SK-N-DZ (cell line): ENCODE results near the gene SPHK1.

Experiments
- DNase-seq: peaks from one replicate; pipeline ENCODE4 v3.0.0-alpha.2; 2015; ENCODE audit warnings: low spot score

The SPHK1 gene

GRCh38 chr17:76407509-76407908 lies 23.1 kb downstream of the SPHK1 start:
- no peak for DNase-seq

- DNase-seq, result peak; percentile 60
These were observed 23.8 kb downstream of the SPHK1 start for GRCh38 chr17:76408037-76408849.

- no peak for DNase-seq
These were observed 26.0 kb downstream of the SPHK1 start for GRCh38 chr17:76410328-76410965.

- DNase-seq, result no peak
These were observed 26.8 kb downstream of the SPHK1 start for GRCh38 chr17:76411247-76411646.

- peak; percentile 72 for DNase-seq
These were observed 30.2 kb downstream of the SPHK1 start for GRCh38 chr17:76414334-76415295.

DNA sequence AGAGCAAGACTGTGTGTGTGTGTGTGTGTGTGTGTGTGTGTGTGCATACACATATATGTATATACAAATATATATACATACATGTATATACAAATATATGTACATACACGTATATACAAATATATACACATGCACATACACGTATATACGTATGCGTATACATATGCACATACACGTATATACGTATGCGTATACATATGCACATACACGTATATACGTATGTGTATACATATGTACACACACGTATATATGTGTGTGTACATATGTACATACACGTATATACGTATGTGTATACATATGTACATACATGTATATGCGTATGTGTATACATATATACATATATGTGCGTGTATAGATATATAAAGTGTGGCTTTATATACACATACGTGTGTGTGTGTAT lies 31.4 kb downstream of the SPHK1 start:
- no peak for DNase-seq

DNA sequence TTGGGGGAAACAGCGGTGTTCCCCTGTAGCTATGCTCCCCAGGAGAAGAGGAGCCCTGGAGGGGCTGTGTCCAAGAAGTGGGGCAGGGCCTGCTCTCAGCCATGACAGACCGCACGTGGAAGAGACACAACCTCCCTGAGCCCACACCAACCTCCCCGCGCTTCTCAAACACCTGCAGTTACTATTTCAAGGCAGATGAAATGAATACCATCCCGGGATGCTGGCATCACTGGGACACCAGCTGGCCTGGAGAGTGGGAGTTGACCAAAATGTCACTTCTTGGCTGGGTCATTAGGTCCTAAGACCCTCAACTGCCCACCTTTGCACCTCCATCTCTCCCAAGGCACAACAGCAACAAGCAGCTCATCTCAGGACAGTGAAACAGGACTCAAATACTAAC lies 32.0 kb downstream of the SPHK1 start:
- DNase-seq, result no peak

DNA sequence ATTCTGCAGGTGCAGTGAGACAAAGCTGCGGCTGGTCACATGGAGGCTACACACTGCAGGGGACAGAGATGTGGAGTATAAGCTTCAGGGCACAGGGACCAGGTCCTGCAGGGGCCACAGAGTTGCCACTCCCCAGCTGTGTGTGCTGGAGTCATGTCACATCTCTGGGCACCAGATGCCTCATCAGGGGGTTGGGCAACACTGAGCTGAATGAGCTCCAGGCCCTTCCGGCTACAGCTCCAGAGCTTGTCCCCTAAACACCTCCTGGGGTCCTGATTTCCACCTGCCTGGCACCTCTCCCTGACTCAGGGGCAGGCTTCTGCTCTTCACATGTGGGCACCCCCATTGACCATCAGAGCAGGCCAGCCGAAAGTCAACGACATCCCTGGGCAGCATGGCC lies 32.5 kb downstream of the SPHK1 start:
- no peak for DNase-seq

GRCh38 chr17:76417499-76418143 lies 33.2 kb downstream of the SPHK1 start:
- no peak for DNase-seq

DNA sequence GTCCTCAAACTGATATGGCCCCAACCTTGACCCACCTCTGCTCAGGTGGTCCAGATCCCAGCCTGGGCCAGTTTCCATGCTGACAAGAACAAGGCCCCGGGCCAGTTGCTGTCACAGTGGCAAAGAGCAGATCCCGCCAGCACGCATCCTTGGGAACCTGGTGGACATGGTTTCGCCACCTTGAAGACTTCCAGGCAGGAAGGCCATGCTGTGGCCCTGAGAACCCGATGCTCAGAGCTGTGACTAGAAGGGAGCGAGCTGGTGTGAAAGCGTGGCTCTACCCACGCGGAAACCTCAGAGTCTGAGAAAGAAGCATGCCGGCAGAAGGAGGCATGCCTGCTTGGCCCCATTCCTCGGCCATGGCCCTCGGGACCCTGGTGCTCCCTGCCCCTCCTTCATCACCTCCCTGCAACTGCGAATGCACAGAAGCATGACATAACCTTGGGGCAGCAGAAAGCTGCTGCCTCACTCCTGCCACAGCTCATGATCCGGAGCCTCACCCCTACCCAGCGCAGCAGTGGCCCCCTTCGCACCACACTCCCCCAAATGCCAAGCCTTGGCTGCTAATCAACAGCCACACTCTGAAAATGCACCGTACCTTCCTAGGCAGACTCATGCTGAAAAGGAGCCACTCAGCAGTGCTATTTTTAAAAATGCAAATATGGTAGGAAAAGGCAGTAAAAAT lies 35.3 kb downstream of the SPHK1 start:
- DNase-seq, result no peak

- no peak for DNase-seq
These were observed 36.1 kb downstream of the SPHK1 start for GRCh38 chr17:76420356-76421043.

DNA sequence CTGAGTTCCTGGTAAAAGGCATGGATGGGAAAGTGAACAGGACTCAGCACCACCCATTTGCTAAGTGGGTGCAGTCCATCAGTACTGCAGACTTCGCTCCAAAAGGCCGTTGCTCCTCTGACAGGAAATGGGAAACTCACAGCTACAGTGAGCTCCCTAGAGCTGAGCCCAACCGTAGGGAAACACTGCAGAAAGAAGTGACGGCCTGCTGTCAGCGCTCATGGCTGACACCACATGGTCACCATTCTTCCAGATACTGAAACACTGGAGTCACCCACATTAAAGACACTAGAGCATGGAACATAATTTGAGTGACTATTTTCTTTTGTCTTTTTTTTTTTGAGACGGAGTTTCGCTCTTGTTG lies 36.6 kb downstream of the SPHK1 start:
- DNase-seq, result no peak

GRCh38 chr17:76422406-76422805 lies 38.0 kb downstream of the SPHK1 start:
- no peak for DNase-seq

DNA sequence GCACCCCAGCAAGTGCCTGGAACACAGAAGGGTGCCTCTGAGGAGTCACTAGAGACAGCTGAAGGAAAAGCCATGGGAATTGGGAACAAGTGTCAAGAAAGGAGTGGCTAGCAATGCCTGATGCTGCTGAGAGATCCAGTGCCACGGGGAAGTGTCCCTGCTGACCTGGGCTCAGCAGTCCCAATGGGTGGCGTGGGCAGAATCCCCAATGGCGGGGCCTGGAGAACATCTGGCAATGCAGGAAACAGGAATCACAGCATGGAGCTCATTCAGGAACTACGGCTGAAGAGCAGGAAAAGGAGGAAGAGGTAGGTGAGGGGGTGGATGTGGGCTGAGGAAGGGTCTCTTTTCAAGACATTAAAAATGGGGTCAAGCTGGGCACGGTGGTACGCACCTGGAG lies 38.5 kb downstream of the SPHK1 start:
- no peak for DNase-seq

- DNase-seq, result no peak
These were observed 42.4 kb downstream of the SPHK1 start for GRCh38 chr17:76426853-76427252.

DNA sequence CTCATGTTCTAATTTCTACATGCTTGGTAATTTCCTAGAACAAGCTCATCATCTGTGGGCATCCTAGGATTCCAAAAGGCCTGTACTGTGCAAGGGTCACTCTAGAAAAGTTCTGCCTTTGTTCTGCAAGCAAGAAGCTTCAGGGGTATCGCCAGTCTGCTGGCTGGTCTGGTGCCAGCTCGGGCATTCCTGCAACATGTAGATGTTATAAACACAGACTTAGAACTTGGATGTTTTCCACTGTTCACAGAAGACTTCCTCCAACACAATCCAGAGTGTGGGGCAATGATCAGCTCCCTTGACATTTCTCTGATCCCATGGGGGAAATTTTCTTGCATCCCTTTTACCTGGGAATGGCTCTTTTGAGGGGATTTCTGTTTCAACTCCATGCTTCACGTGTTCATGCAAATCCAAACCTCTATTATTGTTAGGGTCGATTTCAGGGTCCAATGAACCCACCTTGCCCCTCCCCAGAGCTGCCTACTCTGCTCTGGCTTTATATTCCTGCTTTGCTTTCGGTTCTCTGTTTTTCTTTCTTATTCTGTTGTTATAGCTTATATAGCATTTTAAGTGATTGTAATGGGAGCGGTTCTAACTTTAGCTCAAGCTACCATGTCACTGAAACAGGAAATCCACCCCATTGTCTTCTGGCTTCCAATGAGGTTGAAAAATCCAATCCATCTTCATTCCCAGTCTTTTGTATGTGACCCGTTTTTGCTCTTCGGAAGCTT lies 43.3 kb downstream of the SPHK1 start:
- DNase-seq, result no peak

DNA sequence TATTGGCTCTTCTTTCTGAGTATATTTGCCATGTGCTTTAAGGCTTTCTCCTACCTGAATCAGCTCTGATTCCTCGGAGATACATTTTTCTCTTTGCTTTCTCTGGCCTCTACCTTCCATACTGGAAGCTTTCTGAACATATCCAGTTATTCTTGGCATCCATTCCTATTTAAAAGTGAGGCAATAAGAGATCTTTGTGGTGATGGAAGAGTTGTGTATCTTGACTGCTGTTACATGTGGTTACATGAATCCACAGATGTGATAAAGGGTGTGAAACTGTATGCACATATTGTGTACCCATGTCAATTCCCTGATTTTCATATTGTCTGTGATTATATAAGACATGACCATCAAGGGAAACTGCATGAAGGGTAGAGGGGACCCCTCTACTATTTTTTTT lies 44.1 kb downstream of the SPHK1 start:
- no peak for DNase-seq

DNA sequence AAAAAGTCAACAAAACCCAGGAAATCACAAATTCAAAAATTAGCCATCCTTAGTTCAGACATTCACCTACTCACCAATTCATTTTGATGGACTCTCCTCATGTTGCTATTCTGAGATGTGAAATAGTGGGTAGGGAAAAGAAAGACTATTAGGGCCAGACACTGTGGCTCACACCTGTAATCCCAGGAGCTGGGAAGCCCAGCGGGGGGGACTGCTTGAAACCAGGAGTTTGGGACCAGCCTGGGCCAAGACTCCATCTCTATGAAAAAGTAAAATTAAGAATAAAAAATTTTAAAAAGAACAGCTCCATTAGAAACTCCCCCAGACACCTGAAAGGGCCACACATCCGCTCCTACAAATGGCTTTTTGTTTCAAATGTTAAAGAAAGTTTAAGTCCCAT lies 47.1 kb downstream of the SPHK1 start:
- DNase-seq, result no peak

DNA sequence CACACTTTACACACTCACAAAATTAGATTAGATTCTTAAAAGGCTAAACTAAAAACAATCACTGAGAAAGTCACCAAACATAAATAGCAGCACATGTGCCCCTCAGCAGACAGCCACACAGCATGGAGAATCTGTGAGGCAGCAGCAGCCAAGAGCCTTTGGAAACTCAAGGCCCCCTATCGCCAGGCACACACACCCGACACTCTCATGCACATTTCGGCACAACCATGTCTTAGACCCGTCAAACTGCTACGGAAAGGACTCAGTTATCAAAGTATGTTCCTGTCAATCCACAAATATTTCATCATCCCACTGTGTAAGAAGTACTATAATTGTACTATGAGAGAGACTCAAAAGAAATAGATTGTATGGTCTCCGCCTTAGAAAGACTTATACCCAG lies 47.6 kb downstream of the SPHK1 start:
- no peak for DNase-seq
